Measurements from ENCODE around the gene KIAA1217.
A peak's percentile ranks its signal among the peaks of the same experiment; 100 is the strongest.

KIAA1217 gene

GRCh38 chr10:24430591-24430990 is 221.7 kb downstream of the KIAA1217 start:
- no peak overlapping the region for H3K27ac ChIP-seq (ENCODE audit: extremely low read depth, low read depth, low read length)
- TF ChIP-seq ZSCAN16 (tag by site-specific recombination; IDR thresholded peaks at IDR 0.05) = no peak
- no peaks in the 10 kb centered on the region for H3K9me3 ChIP-seq (ENCODE audit: control insufficient read depth, insufficient read depth, low read depth, low read length)
- H3K36me3 ChIP-seq (ENCODE audit: control insufficient read depth in 2 of 2, insufficient read depth in 1 of 2, low read length in 2 of 2) = no peaks in the 10 kb centered on the region
- CTCF ChIA-PET = no interaction called here
- H3K4me1 ChIP-seq (ENCODE audit: control insufficient read depth, insufficient read depth, low read length) = no peaks in the 10 kb centered on the region
- POLR2A ChIA-PET = no interaction called here
- no peak overlapping the region for H3K4me3 ChIP-seq (ENCODE audit: low read depth, low read length)

GRCh38 chr10:24432478-24433416 is 223.8 kb downstream of the KIAA1217 start:
- Histone ChIP-seq H3K4me3 (ENCODE audit: low read depth, low read length) (no peak overlapping the region), H3K36me3 (ENCODE audit: control insufficient read depth in 2 of 2, insufficient read depth in 1 of 2, low read length in 2 of 2) (no peaks in the 10 kb centered on the region), H3K27ac (ENCODE audit: extremely low read depth, low read depth, low read length) (no peak overlapping the region), H3K9me3 (ENCODE audit: control insufficient read depth, insufficient read depth, low read depth, low read length) (no peaks in the 10 kb centered on the region), H3K4me1 (ENCODE audit: control insufficient read depth, insufficient read depth, low read length) (no peaks in the 10 kb centered on the region)
- ChIA-PET POLR2A (no interaction called here), CTCF (interaction anchor here (0.7 to 0.8 kb wide), 2 partner anchors 86 to 235 kb away, joined by 3 read pairs; no protein-coding TSS in a partner anchor)
- peak; percentile 64 for TF ChIP-seq ATF2 (tag by site-specific recombination; IDR thresholded peaks at IDR 0.05; ENCODE audit: low read depth)
- TF ChIP-seq ZNF121 (tag by site-specific recombination; IDR thresholded peaks at IDR 0.05) = peak; percentile 55; the same call in 1 of the 2 replicates
- peak; percentile 19; the same call in 1 of the 2 replicates for TF ChIP-seq ZBTB21 (tag by site-specific recombination; IDR thresholded peaks at IDR 0.05)
- peak; percentile 67 for TF ChIP-seq ZNF629 (tag by site-specific recombination; IDR thresholded peaks at IDR 0.05)
- TF ChIP-seq, protein P1, sequence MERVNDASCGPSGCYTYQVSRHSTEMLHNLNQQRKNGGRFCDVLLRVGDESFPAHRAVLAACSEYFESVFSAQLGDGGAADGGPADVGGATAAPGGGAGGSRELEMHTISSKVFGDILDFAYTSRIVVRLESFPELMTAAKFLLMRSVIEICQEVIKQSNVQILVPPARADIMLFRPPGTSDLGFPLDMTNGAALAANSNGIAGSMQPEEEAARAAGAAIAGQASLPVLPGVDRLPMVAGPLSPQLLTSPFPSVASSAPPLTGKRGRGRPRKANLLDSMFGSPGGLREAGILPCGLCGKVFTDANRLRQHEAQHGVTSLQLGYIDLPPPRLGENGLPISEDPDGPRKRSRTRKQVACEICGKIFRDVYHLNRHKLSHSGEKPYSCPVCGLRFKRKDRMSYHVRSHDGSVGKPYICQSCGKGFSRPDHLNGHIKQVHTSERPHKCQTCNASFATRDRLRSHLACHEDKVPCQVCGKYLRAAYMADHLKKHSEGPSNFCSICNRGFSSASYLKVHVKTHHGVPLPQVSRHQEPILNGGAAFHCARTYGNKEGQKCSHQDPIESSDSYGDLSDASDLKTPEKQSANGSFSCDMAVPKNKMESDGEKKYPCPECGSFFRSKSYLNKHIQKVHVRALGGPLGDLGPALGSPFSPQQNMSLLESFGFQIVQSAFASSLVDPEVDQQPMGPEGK (tag by site-specific recombination; IDR thresholded peaks at IDR 0.05) = no peak
- no peak for TF ChIP-seq ZNF221 (tag by site-specific recombination; IDR thresholded peaks at IDR 0.05; ENCODE audit: borderline replicate concordance)

- Histone ChIP-seq H3K27ac (ENCODE audit: extremely low read depth, low read depth, low read length) (no peak overlapping the region), H3K4me1 (ENCODE audit: control insufficient read depth, insufficient read depth, low read length) (no peaks in the 10 kb centered on the region), H3K4me3 (ENCODE audit: low read depth, low read length) (no peak overlapping the region), H3K9me3 (ENCODE audit: control insufficient read depth, insufficient read depth, low read depth, low read length) (no peaks in the 10 kb centered on the region), H3K36me3 (ENCODE audit: control insufficient read depth in 2 of 2, insufficient read depth in 1 of 2, low read length in 2 of 2) (no peaks in the 10 kb centered on the region)
- CTCF ChIA-PET = interaction anchor here (0.7 kb wide), 1 partner anchor 235 kb away, joined by 3 read pairs; no protein-coding TSS in a partner anchor
- TF ChIP-seq ZNF560 (tag by site-specific recombination; IDR thresholded peaks at IDR 0.05; ENCODE audit: borderline replicate concordance) (no peak), ZNF76 (tag by site-specific recombination; IDR thresholded peaks at IDR 0.05; ENCODE audit: borderline replicate concordance, low read depth) (no peak), KLF1 (tag by site-specific recombination; IDR thresholded peaks at IDR 0.05) (no peak), TCF7L2 (IDR thresholded peaks at IDR 0.05; ENCODE audit: borderline replicate concordance, low read depth, low read length) (no peak), ZNF394 (tag by site-specific recombination; IDR thresholded peaks at IDR 0.05; ENCODE audit: borderline replicate concordance) (no peak), ZNF416 (tag by site-specific recombination; IDR thresholded peaks at IDR 0.05) (no peak), ZNF791 (tag by site-specific recombination; IDR thresholded peaks at IDR 0.05) (no peak), ZNF488 (tag by site-specific recombination; IDR thresholded peaks at IDR 0.05) (no peak), ZBTB17 (tag by site-specific recombination; IDR thresholded peaks at IDR 0.05) (no peak), ZNF16 (tag by site-specific recombination; IDR thresholded peaks at IDR 0.05; ENCODE audit: low read depth) (no peak), YY1 (tag by site-specific recombination; IDR thresholded peaks at IDR 0.05) (no peak), ZNF707 (tag by site-specific recombination; IDR thresholded peaks at IDR 0.05) (no peak), ZNF398 (tag by site-specific recombination; IDR thresholded peaks at IDR 0.05) (no peak), ZNF626 (tag by site-specific recombination; IDR thresholded peaks at IDR 0.05) (no peak), ZFP41 (tag by site-specific recombination; IDR thresholded peaks at IDR 0.05; ENCODE audit: borderline replicate concordance) (no peak)
- POLR2A ChIA-PET = interaction anchor here (0.6 kb wide), 1 partner anchor 60 kb away, joined by 8 read pairs; no protein-coding TSS in a partner anchor
Measured at GRCh38 chr10:24433705-24434104, 224.8 kb downstream of the KIAA1217 start.
